Adipose tissue (tissue), 3 donors: ENCODE results near the gene TMEM63A. TPM values are rescaled to one million over a fixed set of nuclear protein-coding genes. Genes with fewer than 3 reads are reported as not detected.

Experiments
- H3K27ac ChIP-seq: one replicate; pipeline ENCODE4 v1.5.1; 2013; ENCODE audit warnings: low read depth, low read length
- WGBS, 3 donors: extraction: QIAGEN DNeasy Blood & Tissue Kit; methylation state at CpG; one replicate each; pipeline ENCODE4 v1.1.7; 2013; 5-methylcytosine and 5-hydroxymethylcytosine counted together
- polyA plus RNA-seq, 3 donors: library from polyadenylated mRNA; stranded (reverse); fragments of 200-250 nt; gene quantifications; one replicate each; pipeline ENCODE4 v1.2.3, GENCODE V29; 2013
- donor health status: healthy with polysubstance abuse.
- donor health status: Bipolar disorder and iron deficiency.
- donor health status: healthy.

Gene TMEM63A
- polyA plus RNA-seq, 3 donors, result 26.2 to 51.8 (median 45.9) TPM

- 32 to 43% (median 33%) methylated on average over 53 of the region's 53 CpGs for WGBS, 3 donors
Observed at GRCh38 chr1:225911191-225912130, 29.3 kb upstream of the TMEM63A start.

GRCh38 chr1:225909477-225909876 is 27.3 kb upstream of the TMEM63A start:
- 95 to 100% (median 95%) methylated on average over 1 of the region's 1 CpG for WGBS, 3 donors
- no peak overlapping the region for H3K27ac ChIP-seq

More at GRCh38 chr1:225911191-225912130, 29.3 kb upstream of the TMEM63A start:
- no peak overlapping the region for H3K27ac ChIP-seq

GRCh38 chr1:225908773-225909172 is 26.6 kb upstream of the TMEM63A start:
- no peak overlapping the region for H3K27ac ChIP-seq
- WGBS, 3 donors, result 53 to 80% (median 76%) methylated on average over 2 of the region's 2 CpGs

- H3K27ac ChIP-seq, result no peak overlapping the region
- WGBS, 3 donors, result 78 to 86% (median 81%) methylated on average over 5 of the region's 5 CpGs
Observed at GRCh38 chr1:225908013-225908640, 25.9 kb upstream of the TMEM63A start.

GRCh38 chr1:225907341-225907740 is 25.2 kb upstream of the TMEM63A start:
- H3K27ac ChIP-seq, result no peak overlapping the region
- WGBS, 3 donors, result 92 to 100% (median 94%) methylated on average over 6 to 7 of the region's 7 CpGs

GRCh38 chr1:225906467-225906866 is 24.3 kb upstream of the TMEM63A start:
- H3K27ac ChIP-seq, result no peak overlapping the region
- 92 to 93% (median 93%) methylated on average over 6 of the region's 6 CpGs for WGBS, 3 donors

GRCh38 chr1:225903623-225904022 is 21.4 kb upstream of the TMEM63A start:
- WGBS, 3 donors, result 88 to 96% (median 94%) methylated on average over 4 of the region's 4 CpGs
- no peak overlapping the region for H3K27ac ChIP-seq

- WGBS, 3 donors, result 46 to 72% (median 58%) methylated on average over 4 of the region's 4 CpGs
- no peak overlapping the region for H3K27ac ChIP-seq
Observed at GRCh38 chr1:225899044-225899925, 17.1 kb upstream of the TMEM63A start.

GRCh38 chr1:225897595-225898514 is 15.7 kb upstream of the TMEM63A start:
- H3K27ac ChIP-seq, result no peak overlapping the region
- WGBS, 3 donors, result 89 to 90% (median 90%) methylated on average over 19 of the region's 19 CpGs

- 41 to 49% (median 44%) methylated on average over 7 of the region's 7 CpGs for WGBS, 3 donors
- no peak overlapping the region for H3K27ac ChIP-seq
Observed at GRCh38 chr1:225896937-225897549, 14.9 kb upstream of the TMEM63A start.

- WGBS, 3 donors, result 73 to 80% (median 76%) methylated on average over 5 of the region's 5 CpGs
- no peak overlapping the region for H3K27ac ChIP-seq
Observed at GRCh38 chr1:225896494-225896893, 14.3 kb upstream of the TMEM63A start.

- WGBS, 3 donors, result 86 to 96% (median 89%) methylated on average over 6 of the region's 6 CpGs
Observed at GRCh38 chr1:225892307-225892706, 10.1 kb upstream of the TMEM63A start.

GRCh38 chr1:225891229-225891972 is 9.2 kb upstream of the TMEM63A start:
- no peak overlapping the region for H3K27ac ChIP-seq
- 52 to 92% (median 90%) methylated on average over 14 of the region's 14 CpGs for WGBS, 3 donors

More at GRCh38 chr1:225892307-225892706, 10.1 kb upstream of the TMEM63A start:
- H3K27ac ChIP-seq, result no peak overlapping the region

GRCh38 chr1:225890346-225891228 is 8.4 kb upstream of the TMEM63A start:
- 36 to 78% (median 51%) methylated on average over 6 of the region's 6 CpGs for WGBS, 3 donors
- no peak overlapping the region for H3K27ac ChIP-seq

- WGBS, 3 donors, result 57 to 93% (median 90%) methylated on average over 5 of the region's 5 CpGs
- H3K27ac ChIP-seq, result no peak overlapping the region
Observed at GRCh38 chr1:225889743-225890142, 7.6 kb upstream of the TMEM63A start.
